ENCODE results near the gene LAGE3. TPM values are rescaled to one million over a fixed set of nuclear protein-coding genes. Genes with fewer than 3 reads are reported as not detected.

LAGE3 gene
- total RNA-seq, 1 donor from 2014 or later = 13.5 TPM

- no peak for FAIRE-seq
- no peak for DNase-seq (ENCODE audit: low spot score in 2 of 2)
These were observed 18.8 kb downstream of the LAGE3 start for GRCh38 chrX:154460326-154460725.

DNA sequence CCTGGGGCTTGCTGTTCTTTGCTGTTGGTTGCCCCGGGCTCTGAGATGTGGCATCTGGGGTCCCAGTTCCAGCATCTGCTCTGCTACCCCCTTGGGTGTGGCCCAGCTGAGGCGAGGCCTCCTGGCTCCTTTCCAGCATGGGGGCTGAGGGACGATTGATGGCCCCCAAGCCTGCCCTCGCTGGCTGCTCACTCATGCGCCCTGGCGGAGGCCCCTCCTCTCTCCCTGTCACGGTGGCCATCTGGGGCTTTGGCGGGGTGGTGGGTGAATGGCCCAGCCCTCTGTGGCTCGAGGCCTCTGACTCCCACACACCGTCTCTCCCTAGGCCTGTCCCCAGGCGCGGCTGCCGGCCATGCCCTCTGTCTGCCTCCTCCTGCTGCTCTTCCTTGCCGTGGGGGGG, 19.2 kb downstream of the LAGE3 start:
- no peak for DNase-seq (ENCODE audit: low spot score in 2 of 2)
- no peak for FAIRE-seq

- no peak for FAIRE-seq
- DNase-seq (ENCODE audit: low spot score in 2 of 2) = no peak
These were observed 19.9 kb downstream of the LAGE3 start for GRCh38 chrX:154458954-154459778.

DNA sequence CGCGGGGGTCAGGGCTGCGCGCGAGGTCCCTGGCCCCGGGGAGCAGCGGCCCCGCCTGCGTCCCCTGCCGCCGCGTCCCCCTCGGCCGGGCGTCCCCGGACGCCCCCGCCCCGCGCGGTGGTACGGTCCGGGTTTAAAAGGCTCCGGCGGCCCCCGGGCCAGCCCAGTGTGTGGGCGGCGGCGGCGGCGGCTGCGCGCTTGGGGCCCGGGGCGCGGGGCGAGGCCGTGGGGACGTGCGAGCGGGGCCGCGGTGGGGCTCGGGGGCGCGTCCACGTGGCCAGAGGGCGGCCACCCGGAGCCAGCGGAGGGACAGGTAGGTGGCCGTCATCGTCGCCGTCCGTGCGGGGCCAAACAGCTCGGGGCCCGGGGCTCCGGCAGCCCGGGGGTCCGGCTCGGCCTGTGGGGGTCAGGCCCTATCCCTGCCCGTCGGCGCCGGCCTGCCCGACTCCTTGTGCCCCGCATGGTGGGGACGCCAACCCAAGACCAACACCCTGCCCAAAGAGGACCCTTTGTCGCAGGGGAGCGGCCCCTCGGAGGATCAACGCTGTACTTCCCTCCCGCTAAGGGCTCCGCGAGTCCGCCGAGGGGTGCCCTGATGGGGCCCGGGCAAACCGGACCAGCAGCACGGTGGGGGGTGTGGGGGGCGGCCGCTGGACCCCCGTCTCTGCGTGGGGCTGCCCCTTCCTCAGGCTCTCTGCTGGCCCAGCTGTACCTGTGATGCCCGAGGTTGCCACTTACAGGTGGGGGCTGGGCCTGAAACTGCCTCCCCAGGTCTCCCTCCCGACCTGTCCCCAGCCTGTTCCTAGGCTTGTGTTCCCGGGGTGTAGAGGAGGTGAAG, 20.7 kb downstream of the LAGE3 start, which contains the start of gene PLXNA3:
PLXNA3 (plus strand) TSS at position 166 of the 838 bp plus-strand sequence. CDS start 1,903 bp downstream, outside the sequence.
- DNase-seq (ENCODE audit: low spot score in 2 of 2) (peak; percentile 72 to 83), FAIRE-seq (no peak)

DNA sequence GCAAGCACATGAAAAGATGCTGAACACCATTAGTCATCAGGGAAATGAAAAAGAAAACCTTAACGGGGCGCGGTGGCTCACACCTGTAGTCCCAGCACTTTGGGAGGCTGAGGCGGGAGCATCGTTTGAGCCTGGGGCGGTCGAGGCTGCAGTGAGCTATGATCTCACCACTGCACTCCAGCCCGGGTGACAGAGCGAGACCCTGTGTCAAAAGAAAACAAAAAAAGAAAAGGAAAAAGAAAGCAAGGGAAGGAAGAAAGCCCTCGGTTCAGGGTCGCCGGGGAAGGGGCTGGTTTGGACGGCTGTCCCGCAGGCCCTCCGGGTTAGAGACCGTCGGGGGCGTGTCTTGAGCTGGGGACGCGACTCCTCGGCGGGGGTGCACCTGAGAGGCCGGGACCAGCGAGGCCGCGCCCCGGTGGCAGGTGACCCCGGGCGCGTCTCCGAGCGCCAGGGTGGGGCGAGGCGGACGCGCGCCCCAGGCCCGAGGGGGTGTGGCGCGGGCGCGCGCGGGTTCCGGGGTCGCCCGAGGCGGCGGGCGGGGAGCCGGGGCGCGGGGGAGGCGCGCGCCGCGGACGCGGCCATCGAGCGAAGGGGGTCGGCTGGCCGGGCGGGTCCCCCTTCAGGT, 21.5 kb downstream of the LAGE3 start:
- peak; percentile 67 to 72 for DNase-seq (ENCODE audit: low spot score in 2 of 2)
- FAIRE-seq = no peak

DNA sequence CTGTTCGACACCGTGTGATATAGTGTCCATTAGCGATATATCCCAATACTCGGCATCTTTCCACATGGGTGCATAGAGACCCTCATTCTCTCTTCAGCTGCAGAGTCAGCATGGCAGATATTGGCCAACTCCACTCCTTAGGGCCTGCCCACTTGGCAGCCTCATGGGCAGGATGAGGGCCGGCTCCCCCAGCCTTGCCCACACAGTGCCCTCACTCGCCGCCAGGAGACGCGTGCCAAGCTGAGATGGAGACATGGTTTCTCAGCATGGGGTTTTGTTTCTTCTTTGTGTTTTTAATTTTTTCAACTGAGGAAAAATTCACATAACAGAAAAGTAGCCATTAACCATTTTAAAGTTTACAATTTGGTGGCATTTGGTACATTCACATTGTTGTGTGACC, 26.3 kb downstream of the LAGE3 start:
- DNase-seq (ENCODE audit: low spot score in 2 of 2) = no peak
- no peak for FAIRE-seq

DNA sequence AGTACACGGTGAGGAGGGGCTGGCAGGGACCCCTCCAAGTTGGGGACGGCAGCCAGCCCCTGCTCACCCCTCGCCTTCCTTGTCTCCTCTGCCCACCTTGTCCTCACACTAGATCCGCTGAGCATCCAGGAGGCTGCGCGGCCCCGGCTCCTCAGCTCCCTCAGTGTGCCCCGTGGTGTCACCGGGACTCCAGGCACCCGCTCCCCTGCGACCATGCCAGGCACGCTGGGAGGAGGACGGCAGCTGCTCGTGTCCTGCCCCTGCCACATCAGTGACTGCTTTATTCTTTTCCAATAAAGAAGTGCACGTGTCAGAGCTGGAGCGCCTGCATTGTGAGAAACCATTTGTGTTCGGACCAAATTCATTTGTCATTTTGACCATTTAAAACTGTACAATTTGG, 28.8 kb downstream of the LAGE3 start:
- no peak for DNase-seq (ENCODE audit: low spot score in 2 of 2)
- no peak for FAIRE-seq

DNA sequence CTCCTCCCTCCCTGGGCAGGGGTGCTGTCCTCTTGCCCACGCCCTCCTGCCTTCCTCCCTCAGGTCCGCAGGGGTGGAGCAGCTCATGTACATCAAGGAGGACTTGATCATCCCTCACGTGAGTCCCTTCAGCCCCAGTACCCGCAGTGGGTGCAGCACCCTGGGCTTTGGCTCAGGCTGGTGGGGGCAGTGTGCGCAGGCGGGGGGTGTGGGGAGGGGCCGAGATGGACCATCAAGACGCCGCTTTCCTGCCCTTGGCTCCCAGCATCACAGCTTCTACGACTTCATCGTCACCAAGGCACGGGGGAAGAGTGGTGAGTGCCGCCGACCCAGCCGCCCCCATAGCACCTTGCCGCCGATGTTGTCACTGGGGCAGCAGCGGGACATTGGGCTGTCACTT, 29.5 kb downstream of the LAGE3 start:
- DNase-seq (ENCODE audit: low spot score in 2 of 2) = no peak
- FAIRE-seq = no peak

- DNase-seq (ENCODE audit: low spot score in 2 of 2) = no peak
- no peak for FAIRE-seq
These were observed 30.6 kb downstream of the LAGE3 start for GRCh38 chrX:154448484-154448883.

DNA sequence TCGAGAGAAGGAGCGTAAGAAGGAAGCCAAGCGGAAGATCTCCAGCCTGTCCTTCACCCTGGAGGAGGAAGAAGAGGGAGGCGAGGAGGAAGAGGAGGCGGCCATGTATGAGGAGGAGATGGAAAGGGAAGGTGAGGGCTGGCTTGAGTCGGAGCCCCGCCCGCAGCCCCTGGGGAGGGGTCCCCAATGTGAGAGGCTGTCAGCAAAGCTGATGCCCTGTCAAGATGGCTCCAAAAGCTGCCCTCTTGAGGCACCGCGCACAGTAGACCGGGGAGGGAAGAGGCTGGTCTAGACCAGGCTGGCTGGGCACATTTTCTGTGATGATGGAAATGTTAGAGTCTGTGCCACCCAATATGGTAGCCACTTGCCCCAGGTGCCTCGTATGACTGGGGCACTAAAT, 32.7 kb downstream of the LAGE3 start:
- no peak for FAIRE-seq
- DNase-seq (ENCODE audit: low spot score in 2 of 2) = no peak

- no peak for FAIRE-seq
- DNase-seq (ENCODE audit: low spot score in 2 of 2) = no peak
These were observed 33.3 kb downstream of the LAGE3 start for GRCh38 chrX:154445776-154446175.

- no peak for FAIRE-seq
- DNase-seq (ENCODE audit: low spot score in 2 of 2) = no peak
These were observed 34.3 kb downstream of the LAGE3 start for GRCh38 chrX:154444755-154445246.

DNA sequence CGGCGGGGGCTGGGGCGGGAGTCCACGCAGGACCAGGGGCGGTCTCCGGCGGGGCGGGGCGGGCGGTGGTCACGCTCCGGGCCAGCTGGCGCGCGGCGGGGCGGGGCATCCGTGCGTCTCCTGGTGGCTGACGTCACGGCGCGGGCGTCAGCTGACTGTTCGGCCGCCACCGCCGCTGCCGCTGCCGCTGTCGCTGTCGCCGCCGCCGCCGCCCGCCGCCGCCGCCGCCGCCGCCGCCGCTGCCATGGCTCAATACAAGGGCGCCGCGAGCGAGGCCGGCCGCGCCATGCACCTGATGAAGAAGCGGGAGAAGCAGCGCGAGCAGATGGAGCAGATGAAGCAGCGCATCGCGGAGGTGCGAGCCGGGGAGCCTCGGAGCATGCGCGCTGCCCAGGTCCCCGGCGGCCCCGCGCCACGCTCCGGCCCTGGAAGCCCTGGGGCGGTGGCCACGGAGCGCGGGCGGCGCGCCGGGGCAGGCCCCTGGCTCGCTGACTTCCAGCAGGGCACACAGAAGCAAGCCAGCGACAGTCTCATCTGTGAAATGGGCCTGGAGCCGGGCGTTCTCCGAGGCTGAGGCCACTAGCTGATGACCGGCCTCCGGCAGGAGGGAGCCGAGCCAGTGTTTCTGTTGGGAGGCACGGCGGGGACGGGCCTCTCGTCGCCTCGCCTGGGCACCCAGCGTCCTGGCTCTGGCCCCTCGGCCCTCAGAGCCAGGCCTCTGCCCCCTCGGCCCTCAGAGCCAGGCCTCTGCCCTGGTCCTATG, 34.9 kb downstream of the LAGE3 start, which contains the start of gene FAM50A:
FAM50A (plus strand) TSS at position 150 of the 763 bp plus-strand sequence; CDS start at position 245, 95 bp downstream.
- peak; percentile 92 to 94 for DNase-seq (ENCODE audit: low spot score in 2 of 2)
- no peak for FAIRE-seq

- DNase-seq (ENCODE audit: low spot score in 2 of 2) (no peak), FAIRE-seq (no peak)
These were observed 35.6 kb downstream of the LAGE3 start for GRCh38 chrX:154443479-154443910.

- no peak for DNase-seq (ENCODE audit: low spot score in 2 of 2)
- FAIRE-seq = no peak
These were observed 36.9 kb downstream of the LAGE3 start for GRCh38 chrX:154441984-154442707.

DNA sequence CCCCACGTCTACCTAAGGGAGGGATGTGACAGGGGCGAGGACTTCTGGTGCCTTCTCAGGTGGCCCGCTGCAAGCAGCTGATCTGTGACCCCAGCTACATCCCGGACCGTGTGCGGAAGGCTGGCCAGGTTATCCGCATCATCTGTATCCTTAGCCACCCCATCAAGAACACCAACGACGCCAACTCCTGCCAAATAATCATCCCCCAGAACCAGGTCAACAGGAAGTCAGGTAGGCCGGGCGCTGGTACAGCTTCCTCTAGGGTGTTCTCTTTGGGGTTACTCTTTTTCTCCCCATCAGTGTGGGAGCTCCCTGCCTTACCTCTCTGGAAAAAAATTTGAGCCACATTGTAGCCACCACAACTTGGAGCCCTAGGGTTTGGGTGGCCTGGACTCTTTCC, 37.5 kb downstream of the LAGE3 start:
- no peak for DNase-seq (ENCODE audit: low spot score in 2 of 2)
- no peak for FAIRE-seq

DNA sequence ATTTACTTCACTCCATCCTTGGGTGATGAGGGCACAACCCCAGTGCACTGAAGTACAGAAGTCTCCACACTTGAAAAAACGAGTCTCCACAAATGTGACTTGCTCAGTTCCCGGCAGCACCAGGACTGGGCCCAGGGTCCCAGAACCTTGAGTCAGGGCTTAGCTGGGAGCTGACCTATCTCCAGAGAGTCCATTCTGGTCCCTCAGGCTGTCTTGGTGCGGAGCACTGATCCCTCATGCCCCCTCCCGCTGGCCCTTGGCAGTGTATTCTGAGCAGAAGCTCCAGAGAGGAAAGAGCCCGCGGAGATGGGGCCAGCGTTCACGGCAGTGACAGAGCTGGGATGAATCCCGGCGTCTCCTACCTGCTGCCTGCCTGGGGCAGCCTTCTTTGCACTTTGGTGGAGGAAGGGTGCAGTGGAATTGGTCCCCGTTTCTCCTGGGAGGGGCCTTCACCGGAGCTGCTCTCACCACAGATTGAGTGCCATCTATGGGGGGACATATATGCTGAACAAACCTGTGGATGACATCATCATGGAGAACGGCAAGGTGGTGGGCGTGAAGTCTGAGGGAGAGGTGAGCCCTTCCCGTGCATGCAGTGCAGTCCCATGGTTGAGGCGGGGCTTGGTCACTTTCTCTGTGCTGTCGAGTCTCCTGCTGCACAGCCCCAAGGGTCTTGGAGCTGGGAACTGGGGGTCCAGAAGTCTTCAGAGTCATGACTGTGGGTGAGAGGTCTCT, 38.3 kb downstream of the LAGE3 start:
- FAIRE-seq = no peak

DNA sequence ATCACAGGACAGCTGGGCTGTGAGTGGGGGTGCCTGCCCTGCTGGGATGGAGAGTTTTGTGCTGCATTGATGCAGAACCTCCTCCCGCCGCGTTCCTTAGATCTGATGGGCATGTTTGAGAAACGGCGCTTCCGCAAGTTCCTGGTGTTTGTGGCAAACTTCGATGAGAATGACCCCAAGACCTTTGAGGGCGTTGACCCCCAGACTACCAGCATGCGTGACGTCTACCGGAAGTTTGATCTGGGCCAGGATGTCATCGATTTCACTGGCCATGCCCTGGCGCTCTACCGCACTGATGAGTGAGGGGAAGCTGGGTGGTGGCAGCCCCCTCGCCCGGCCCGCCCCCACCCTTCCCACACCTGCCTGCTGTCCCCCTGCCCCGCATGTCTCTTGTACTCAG, 39.2 kb downstream of the LAGE3 start:
- FAIRE-seq (no peak), DNase-seq (ENCODE audit: low spot score in 2 of 2) (no peak)

More for the DNA sequence above, 38.3 kb downstream of the LAGE3 start:
- no peak for DNase-seq (ENCODE audit: low spot score in 2 of 2)

Measured in frontal cortex (tissue), 4 donors.